ENCODE data around the gene FMNL2.

- TF ChIP-seq CTCF (IDR thresholded peaks at IDR 0.05; ENCODE audit: poor library complexity, severe bottlenecking) (no peak), EZH2 (IDR thresholded peaks at IDR 0.05; ENCODE audit: borderline replicate concordance, insufficient read depth, low read length, poor library complexity, severe bottlenecking) (no peak), RAD21 (conservative IDR thresholded peaks at IDR 0.05) (no peak), TAF1 (IDR thresholded peaks at IDR 0.05; ENCODE audit: low read depth) (no peak), REST (IDR thresholded peaks at IDR 0.05; ENCODE audit: borderline replicate concordance) (no peak)
Observed at GRCh38 chr2:152355409-152355831, 20.4 kb downstream of the FMNL2 start.
